Globus pallidus (tissue), 1 donor: ENCODE results near the gene CCR7.
"Not testable (repeated sequence)": the region's sequence is repeated elsewhere in the genome, so short reads cannot be mapped to it uniquely, and the experiment has no call there.

ENCODE experiments used
- DNase-seq: peaks from one replicate; pipeline ENCODE4 v3.0.0-alpha.2; 2015; ENCODE audit warnings: low spot score

Gene CCR7

GRCh38 chr17:40597556-40598300 lies 32.5 kb upstream of the CCR7 start:
- no peak for DNase-seq

DNA sequence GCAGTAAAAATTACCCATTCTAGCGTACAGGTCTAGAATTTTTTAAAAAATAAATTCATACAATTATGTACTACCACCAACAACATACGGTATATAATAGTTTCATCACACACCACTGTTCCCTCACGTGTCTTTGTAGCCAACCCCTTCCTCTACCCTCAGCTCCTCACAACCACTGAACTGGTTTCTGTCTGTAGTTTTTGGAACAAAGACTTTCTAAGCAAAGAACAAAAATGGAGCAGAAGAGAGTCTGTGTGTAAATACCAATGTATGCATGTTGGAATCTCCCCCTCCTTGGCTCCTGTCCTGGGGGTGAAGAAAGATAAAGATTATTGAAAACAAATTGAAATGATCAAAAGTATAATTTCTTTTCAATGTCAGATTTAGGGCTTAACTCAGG lies 31.9 kb upstream of the CCR7 start:
- DNase-seq = no peak

GRCh38 chr17:40596261-40596919 lies 31.1 kb upstream of the CCR7 start:
- DNase-seq = no peak

DNA sequence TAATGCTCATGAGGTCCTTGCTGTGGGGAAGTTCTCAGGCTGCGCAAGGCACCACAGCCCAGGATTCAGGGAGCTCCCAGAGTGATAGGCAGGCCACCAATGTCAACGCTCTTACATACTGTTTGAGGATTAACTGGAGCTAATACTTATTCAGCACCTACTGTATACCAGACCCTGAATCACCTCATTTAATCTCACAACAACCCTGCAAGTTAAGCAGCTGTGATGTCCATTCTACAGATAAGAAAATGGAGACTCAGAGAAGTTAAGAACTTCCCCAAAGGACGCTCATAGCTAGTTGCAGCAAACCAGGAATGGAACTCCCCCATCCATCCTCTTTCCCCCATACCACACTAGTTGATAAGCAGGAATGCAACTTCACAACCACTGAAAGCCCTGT lies 25.5 kb upstream of the CCR7 start:
- no peak for DNase-seq

- no peak for DNase-seq
These were observed 23.3 kb upstream of the CCR7 start for GRCh38 chr17:40588552-40588951.

DNA sequence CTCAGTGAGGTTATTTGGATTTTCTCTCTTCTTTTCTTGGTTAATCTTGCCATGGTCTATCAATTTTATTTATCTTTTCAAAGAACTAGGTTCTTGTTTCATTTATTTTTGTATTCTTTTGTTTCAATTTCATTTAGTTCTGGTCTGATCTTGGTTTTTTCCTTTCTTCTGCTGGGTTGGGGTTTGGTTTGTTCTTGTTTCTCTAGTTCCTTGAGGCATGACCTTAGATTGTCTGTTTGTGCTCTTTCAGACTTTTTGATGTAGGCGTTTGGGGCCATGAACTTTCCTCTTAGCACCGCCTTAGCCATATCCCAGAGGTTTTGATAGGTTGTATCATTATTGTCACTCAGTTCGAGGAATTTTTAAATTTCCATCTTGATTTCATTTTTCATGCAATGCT lies 21.0 kb upstream of the CCR7 start:
- not testable (repeated sequence) for DNase-seq

GRCh38 chr17:40584950-40585349 lies 19.7 kb upstream of the CCR7 start:
- DNase-seq = not testable (repeated sequence)

GRCh38 chr17:40582328-40582901 lies 17.1 kb upstream of the CCR7 start:
- no peak for DNase-seq

- no peak for DNase-seq
These were observed 14.9 kb upstream of the CCR7 start for GRCh38 chr17:40580140-40580539.

GRCh38 chr17:40579471-40579870 lies 14.2 kb upstream of the CCR7 start:
- DNase-seq = no peak

DNA sequence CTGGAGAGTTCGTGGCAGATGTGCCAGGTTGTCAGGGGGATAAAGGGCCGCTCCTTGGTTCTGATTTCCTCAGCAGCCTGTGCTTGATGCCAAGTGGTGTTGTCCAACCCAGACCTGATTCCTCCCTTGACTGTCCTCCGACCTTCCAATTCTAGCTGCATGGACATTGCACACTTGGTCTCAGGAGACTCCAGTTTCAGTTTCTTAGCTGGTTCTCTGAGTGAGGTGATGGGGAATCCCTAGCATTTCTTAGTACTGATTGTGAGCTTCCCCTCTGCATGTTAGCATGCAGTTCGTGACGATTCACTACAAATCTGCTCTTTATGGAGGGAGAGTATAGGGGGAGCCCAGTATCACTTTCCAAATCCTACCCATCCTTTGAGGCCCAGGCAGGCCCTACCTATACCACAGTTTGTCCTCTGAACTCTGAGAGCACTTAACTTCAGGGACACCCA lies 12.4 kb upstream of the CCR7 start:
- no peak for DNase-seq

DNA sequence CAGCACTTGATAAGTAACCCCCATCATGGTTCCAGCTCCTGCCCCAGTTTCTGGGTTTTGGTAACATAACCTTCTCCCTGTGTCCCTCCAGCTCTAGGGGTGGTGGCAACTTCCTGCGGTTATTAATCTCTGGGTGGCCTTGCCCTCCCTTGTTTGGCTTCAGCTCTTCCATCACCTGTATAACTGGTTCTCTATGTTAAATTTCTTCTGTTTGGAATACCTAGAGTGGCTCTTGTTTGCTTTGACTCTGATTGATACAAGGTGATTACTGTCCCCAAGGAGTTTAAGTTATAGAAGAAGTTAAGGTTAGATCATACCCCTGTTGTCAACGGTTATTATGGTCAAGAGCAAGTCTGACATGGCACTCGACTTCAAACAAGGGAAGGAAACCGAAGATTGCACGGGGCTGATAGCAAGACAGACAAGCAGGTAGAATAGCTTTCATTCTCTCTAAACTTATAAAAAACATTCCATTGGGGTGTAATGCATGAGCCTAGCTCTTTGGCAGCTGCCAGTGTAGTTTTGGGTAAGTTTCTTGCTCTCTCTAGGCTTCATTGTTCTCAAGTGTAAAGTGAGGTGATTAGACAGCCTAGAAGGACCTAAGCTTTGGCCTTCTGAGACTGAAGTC lies 11.0 kb upstream of the CCR7 start:
- DNase-seq = no peak

DNA sequence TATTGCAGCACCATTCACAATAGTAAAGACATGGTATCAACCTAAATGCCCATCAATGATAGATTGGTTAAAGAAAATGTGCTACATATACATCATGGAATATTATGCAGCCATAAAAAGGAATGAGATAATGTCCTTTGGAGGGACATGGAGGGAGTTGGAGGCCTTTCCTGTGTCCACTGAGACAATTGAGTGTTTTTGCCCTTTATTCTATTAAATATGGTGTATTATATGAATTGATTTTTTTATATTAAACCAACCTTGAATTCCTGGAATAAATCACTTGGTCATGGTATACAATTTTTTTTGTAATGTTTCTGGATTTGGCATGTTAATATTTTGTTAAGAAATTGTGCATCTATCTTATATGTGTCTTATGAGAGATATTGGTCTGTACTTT lies 9.0 kb upstream of the CCR7 start:
- no peak for DNase-seq

- DNase-seq = not testable (repeated sequence)
These were observed 7.1 kb upstream of the CCR7 start for GRCh38 chr17:40572245-40572993.

DNA sequence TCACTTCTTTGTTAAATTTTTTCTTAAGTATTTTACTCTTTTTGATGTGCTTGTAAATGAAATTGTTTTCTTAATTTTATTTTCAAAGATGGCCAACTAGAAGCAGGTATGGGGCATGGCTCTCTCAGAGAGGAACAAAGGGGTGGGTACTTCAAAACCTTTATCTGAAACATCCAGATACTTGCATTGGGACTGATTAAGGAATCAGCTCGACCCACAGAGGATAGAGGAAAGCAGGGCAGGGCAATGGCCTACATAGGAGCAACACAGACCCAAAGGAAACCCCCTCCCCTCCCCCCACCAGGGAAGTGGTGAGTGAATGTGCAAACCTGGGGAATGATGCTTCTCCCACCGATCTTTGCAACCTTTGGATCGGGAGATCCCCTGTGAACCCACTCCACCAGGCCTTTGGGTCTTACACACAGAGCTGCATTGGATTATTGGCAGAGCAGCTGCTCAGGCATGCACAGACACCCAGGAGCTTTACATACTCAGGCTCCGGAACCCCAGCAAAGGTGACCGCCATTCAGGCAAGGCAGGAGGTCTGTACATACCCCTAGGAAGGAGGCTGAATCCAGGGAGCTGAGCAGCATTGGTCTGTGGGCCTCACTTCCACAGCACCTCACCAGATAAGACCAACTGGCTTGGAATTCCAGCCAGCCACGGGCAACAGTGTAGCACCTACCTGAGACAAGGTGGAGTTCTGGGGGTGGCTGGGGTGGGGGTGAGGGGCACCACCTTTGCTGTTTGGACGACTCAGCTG lies 3.0 kb upstream of the CCR7 start:
- no peak for DNase-seq

DNA sequence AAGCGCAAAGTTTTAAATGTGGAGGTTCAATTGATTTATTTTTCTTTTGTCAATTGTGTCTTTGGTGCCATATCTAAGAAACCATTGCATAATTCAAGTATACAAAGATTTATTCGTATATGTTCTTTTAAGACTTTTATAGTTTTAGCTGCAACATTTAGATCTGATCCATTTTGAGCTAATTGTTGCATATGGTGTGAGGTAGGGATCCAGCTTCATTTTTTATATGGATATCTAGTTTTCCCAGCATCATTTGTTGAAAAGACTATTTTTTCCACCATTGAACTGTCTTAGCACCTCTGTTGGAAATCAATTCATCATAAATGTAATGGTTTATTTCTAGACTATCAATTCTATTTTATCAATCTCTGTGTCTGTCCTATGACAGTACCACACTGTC lies 2.1 kb upstream of the CCR7 start:
- DNase-seq = no peak

GRCh38 chr17:40565769-40566409 lies 617 bp upstream of the CCR7 start:
- no peak for DNase-seq

GRCh38 chr17:40564195-40564882 lies 933 bp downstream of the CCR7 start:
- DNase-seq = no peak

DNA sequence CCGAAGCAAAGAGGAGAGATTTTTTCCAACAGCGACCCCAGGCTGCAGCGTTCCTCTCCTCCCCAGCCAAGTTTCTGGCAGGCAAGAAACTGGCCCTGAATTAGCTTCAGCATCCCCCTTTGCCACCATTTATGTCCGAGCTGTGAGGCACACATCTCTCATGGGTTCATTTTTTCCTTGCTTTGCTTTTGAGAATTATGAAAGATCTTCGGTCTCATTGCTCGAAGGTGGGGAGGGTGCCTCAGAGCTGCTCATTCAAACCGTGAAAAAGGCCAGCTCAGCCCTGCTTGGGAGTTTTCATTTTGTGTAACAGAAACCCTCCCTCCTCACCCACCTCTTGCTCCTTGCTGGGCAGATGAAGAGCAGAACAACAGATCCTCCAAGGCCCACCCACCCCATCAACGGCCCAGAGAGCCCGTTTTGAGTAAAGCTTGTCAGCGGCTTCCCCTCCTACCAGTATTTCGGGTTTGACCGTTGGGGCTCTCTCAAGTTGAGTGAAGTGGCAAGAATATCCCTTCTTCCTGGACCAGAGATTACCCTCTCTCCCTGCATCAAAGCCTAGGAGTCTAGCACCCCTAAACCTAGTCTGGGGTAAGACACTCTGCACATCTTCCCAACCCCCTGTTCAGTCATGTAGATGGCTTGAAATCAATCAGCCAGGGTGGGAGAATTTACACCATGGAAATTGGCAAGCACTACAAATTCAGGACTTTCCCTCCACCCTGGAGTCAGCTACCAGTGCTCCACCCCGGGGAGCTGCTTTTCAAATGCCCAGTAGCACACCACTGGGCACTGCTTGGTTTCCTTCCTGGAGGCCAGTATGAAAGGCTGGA lies 1.8 kb downstream of the CCR7 start:
- no peak for DNase-seq
